ENCODE data around the gene RAB34.
A peak's percentile ranks its signal among the peaks of the same experiment; 100 is the strongest.
"Not testable (repeated sequence)": the region's sequence is repeated elsewhere in the genome, so short reads cannot be mapped to it uniquely, and the experiment has no call there.

The RAB34 gene

DNA sequence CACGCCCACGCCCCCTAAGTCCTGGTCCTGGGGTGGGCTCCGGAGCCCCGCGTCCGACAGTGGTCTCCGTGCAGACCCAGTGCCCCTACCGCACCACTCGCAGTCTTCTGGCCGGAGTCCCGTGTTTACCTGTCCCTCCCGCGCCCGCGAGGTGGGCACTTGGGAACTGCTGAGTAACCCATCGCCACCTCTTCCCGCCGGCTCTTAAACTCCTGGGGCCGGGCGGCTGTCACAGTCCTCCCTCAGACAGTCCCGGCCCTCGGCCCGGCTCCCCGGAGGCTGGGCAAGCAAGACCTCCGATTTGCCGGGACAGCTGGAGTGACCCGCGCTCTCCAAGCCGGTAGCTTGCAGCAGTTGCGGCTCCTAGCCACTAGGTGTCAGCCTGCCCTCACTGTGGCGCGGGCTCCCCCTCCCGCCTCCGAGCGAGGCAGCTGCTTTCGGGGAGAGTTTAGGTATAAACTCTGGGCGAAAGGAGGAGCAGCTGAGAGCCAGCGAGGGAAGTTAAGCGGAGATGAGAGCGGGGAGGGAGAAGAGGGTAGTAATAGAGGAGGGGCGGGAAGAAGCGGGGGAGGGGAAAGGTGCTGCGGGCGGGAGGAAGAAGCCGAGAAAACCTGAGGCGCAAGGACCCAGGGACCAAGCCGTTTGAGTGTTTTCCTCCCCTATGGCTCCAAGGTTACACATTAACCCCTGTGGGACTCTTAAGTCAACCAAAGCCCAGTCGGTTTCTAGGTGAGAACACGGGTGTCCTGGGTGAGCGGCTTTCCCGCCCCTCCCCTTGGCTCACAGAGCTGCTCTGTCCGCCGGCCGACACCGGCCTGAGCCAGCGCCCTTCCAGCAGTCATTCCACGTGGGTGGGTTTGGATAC, 9.2 kb upstream of the RAB34 start:
- DNase-seq, result peak; percentile 87

DNA sequence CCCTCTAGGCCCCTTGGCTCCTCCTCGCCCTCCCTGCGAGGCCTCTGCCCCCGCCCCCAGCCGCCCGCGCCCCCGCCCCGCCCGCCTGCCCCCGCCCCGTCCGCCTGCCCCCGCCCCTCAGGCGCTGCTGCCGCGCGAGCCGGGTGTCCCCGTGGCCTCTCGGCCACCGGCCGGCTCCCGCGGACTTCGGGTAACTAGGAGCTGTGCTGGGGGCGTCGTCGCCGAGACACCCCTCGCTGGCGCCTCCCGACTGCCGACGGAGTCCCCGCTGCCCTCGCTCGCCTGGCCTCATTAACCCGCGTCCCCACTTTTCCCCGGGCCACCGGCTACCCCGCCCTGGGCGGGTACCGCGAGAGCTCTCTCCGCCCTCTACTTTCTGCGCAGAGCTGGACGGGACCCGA, 8.6 kb upstream of the RAB34 start, which contains the start of gene TLCD1:
TLCD1 (minus strand) TSS at position 8 of the 401 bp plus-strand sequence. CDS start 136 bp downstream, outside the sequence.
- DNase-seq, result peak; percentile 67

DNA sequence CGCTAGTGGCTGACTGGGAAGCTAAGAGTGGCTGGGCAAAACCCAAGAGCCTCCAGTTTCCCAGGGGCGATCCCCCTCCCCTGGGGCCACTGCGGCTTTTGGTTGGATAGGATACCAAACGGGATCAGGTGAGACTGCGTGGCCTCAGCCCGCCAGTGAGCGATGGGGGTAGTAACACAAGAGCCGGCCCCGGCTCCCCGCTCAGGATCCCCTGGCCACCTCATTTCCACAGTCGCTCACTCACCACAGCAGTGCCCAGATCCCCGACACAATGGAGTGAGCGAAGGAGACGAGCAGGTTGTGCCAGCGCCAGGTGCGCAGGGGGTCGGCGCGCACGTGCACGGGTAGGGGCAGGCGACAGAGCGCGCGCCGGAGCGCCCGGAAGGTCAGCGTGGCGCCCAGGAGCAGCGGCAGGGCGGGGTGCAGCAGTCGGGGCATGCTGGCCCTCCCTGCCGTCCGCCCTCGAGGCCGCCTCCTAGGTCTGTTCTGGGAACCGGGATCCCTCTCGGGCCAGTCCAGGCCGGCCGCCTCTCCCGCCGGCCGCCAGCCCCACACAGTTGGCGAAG, 8.1 kb upstream of the RAB34 start:
- peak; percentile 35 for DNase-seq

DNA sequence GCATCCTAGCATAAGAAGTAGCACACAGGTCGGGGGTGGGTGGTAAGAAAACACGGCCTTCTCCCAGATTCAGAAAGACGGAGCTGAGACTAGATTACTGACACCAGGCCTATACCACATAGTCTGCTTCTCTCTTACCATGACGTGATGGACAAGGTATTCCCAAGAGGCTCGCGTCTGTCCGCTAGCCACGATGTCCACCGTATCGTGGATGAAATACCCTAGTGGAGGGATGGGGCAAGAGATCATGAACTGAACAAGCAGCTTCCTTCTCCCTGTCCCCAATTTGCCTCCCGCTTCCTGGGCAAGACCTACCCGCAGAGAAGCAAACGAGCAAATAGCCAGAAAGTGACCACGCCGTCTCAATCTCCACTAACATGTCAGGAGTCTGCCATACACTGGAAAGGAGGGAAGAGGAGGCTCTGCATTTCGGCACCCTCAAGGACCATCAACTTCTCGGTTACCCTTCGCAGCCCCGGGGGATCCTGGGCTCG, 7.5 kb upstream of the RAB34 start:
- DNase-seq, result no peak

DNA sequence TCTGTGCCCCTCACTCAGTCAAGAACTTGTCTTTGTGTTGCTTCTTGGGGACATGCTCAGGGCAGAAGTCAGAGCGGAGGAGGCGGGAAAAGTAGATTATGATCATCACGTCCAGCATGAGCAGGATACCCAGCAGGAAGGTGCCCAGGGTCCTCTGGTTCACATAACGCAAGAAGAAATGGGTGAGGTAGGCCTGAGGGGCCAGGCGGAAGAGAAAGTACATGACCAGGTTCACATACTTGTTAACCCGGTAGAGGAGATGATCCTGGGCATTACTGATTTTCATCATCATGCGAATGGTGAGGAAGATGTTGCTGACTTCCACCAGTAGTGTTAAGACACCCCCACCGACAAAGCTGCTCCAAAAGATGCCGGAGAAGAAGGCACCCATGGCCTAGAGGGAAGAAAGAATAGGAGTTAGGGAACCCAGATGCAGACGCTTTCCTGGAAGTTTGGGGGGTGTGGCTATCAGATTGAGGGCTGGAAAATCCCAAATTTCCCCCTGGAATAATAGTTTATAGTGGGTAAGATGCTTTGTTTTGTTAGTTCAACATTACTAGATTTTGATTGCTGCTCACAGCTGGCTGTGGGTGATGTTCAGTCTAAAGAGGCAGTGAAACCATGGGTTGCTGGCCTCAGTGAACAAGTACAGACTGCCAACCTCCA, 7.0 kb upstream of the RAB34 start:
- no peak for DNase-seq

GRCh38 chr17:28723836-28724499, 6.3 kb upstream of the RAB34 start:
- not testable (repeated sequence) for DNase-seq

GRCh38 chr17:28723159-28723835, 5.6 kb upstream of the RAB34 start:
- DNase-seq, result no peak

- DNase-seq, result no peak
Measured at GRCh38 chr17:28722417-28723158, 4.9 kb upstream of the RAB34 start.

GRCh38 chr17:28720997-28721329, 3.3 kb upstream of the RAB34 start:
- not testable (repeated sequence) for DNase-seq

- peak; percentile 29 for DNase-seq
Measured at GRCh38 chr17:28720247-28720996, 2.8 kb upstream of the RAB34 start.

DNA sequence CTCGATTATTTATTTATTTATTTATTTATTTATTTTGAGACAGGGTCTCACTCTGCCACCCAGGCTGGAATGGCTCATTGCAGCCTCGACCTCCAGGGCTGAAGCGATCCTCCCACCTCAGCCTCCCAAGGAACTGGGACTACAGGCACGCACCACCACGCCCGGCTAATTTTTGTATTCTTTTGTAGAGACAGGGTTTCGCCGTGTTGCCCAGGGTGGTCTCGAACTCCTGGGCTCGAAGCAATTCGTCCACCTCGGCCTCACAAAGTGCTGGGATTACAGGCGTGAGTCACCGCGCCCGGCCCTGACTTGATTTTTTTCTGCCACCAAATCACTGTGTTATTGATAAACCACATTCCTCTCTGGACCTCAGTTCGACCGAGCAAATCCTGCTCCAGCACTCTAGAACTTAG, 1.4 kb upstream of the RAB34 start:
- DNase-seq, result no peak

DNA sequence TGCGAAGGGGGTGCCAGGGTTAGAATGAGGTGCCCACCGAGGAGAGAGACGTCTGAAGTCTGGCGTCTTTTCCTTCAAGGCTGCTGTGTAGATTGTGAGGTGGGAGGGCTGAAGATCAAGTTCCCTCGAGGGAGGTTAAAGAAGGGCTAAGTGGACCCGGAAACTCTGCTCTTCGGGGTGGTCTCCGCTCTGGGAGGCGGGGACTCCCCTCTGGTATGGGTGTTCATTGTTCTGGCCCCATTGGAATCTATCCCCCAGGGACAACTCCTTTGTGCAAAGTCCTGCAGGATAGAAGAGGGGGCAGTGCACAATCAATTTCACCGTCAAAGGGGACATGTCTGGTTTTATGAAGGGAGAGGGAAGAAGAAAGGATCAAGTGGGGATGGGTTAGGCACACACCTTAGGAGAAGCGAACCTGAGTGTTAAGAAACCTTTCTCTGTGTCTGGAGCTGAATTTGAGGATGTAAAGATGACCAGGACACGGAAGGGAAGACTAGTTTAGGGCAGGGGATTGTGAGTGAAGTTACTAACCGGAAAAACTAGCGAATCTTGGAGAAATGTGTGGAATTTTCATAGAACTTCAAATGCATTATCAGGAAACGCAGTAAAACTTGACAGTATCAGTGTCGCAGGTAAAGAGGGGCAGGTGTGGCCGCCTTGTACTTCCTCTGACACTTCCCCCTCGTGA, 809 bp upstream of the RAB34 start:
- DNase-seq, result no peak

DNA sequence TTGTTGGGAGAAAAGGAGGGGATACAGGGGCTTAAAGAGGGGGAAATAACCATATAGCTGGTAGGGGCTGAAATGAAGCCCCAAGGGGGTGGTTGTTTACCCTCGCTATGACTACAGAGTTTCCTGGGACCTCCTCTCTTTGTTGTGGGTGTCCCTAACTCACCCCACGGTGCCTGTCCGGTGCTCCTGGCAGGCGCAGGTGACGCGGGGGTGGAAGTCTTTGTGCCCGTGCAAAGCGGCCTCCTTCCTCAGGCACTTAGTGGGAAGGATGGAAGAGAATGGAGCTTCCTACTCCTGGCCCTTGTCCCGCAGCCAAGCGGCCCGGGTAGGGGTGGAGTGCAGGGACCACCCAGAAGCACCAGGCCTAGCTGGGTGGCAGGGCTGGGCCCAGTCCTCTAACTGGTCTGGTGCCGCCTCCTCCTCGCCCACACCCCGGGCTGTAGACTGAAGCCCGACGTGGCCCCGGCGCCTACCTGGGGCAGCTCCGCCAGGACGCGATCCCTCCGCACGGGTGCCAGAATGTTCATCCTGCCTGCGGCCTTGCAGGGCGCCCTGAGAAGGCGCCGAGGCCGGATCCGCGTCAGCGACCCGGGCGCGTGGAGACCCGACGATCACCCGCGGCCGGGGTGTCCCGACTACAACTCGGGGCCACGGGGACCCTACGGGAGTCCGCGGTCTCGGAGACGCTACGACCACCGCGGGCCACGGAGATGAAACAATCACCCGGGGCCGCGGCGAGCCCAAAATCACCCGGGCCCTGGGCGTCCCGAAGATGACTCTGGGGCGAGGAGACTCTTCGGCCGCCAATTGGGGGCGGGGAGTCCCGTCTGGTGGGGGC, 709 bp downstream of the RAB34 start:
- no peak for DNase-seq

DNA sequence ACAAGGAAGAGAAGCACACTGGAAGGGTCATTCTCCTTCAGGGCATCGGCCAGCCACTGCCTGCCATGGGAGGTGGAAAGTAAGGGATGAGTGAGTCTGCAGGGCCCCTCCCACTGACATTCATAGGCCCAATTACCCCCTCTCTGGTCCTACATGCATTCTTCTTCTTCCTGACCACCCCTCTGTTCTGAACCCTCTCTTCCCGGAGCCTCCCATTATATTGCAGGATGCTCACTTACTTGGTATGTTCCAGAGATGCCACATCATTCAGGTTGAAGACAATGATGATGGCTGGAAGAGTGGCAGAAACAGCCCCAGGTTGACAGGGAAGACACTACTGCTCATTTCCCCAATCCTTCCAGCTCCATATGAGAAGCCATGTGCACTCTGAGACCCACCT, 2.5 kb downstream of the RAB34 start:
- DNase-seq, result no peak

DNA sequence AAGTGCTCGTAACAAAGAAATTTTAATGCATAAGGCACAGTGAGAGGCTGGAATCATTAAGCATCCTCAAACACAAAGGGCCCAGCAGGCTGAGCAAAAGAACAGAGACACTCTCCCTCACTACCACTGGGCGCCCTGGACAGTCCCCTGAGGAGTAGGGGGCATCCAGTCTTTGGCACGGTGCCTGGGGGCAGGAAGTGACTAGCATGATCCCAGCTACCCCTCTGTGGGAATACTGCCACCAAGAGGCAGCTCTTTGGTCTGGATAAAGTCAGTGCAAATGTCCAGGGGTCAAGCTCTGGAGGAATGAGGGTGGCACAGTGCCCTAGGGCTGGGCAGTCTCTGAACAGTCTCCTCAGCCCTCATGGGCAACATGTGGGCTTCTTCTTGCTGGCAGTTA, 3.4 kb downstream of the RAB34 start:
- no peak for DNase-seq

DNA sequence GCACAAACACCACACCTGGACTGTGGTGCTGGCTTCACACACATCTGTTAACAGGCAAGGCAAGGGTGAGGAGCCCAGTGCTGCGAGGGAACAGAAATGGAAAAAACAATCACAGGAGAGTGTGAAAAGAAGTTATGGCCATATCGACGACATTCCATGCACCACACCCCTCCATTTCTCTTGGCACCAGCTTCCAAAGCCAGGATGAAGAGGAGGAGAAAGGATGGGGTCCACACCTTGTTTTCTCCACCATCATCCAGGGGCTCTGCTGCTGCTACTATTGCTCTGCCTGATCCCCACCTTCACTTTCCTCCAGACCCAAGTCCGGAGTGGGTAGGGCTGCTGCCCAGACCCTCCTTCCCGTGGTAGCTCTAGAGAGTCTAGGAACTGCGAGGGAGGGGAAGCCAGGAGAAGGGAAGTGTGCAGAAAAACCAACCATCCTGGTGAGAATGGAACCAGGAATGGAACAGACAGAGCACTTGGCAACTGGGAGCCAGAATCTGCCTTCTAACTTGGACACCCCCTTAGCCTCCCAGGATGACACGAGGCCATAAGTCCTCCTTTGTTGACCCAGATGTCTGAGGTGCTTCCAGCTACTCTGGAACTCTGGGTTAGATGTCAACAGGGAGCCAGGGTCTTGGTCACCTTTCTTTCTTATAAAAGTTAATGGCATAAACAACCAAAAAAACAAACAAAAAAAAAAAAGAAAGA, 4.8 kb downstream of the RAB34 start:
- DNase-seq, result no peak

DNA sequence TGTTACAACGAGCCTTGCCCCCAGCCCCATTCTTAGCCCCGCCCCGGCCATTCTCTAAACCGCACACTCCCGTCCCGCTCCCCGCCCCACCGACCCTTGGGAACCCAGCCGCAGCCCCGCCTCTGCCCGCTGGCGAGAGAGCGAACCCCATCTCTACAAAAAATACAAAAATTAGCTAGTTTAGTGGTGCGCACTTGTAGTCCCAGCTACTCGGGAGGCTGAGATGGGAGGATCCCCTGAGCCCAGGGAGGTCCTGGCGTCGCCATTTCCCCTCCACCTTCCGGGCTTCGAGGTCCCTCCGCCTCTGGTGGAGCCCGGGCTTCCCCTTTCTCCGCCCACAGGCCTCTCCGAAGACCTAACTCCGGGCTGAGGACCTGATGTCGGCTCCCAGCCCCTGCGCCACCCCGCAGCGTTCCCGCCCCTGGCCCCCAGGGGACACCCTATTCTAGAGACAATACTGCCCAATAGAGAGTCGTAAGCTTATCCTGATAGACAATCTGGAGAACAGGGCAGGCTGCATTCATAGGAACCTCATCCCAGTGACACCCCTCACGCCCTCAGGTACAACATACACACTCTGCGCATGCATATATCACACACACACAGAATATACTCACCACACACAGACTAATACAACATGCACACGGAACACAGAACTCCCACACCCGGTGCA, 5.5 kb downstream of the RAB34 start:
- DNase-seq, result peak; percentile 45

GRCh38 chr17:28711723-28712031, 6.0 kb downstream of the RAB34 start, which contains the start of gene PROCA1:
Gene PROCA1, minus strand, starts transcription at chr17:28711888. Its CDS starts 228 bp downstream, at chr17:28711660.
- DNase-seq, result no peak

Measured in central memory CD4-positive, alpha-beta T cell (primary cell).